K562 (cell line): ENCODE measurements around the gene OSM. TPM values are rescaled to one million over a fixed set of nuclear protein-coding genes. Genes with fewer than 3 reads are reported as not detected.

Experiments
- SMARCE1 ChIP-seq: fragments of 450-650 bp; IDR thresholded peaks from 2 replicates; pipeline ENCODE4 v1.7.1; 2016; ENCODE audit warnings: mild to moderate bottlenecking
- polyA plus RNA-seq, 8 experiments: library from polyadenylated mRNA; depleted of rRNA in 4 of 8; stranded (reverse) in 5 of 8; unstranded in 3 of 8; fragments of >200 nt; fragmentation: Nextera tagmentation in 2 of 8; fragmentation: Illumina TruSeq in 1 of 8; extraction: Ambion mirVana in 2 of 8; extraction: Trizol in 1 of 8; gene quantifications; 2 replicates each; pipeline versions ENCODE4 v1.2.1 to v1.2.3, GENCODE V29; 2011 to 2014; ENCODE audit warnings: inconsistent platforms in 1 of 8, missing spikeins in 1 of 8
- total RNA-seq, 7 experiments: library from RNA; depleted of rRNA in 6 of 7; stranded (reverse); fragments of >200 nt in 6 of 7; fragmentation: Illumina TruSeq in 2 of 7; extraction: Trizol in 2 of 7; gene quantifications; 2 replicates each; pipeline versions ENCODE4 v1.2.1 to v1.2.3, GENCODE V29; 2011 to 2021; ENCODE audit warnings: low replicate concordance in 1 of 7
- TF ChIP-seq, protein P1 (sequence below): fragments of 200-600 bp; sonication (generic); IDR thresholded peaks from one replicate; pipeline ENCODE4 v1.6.1; 2012; ENCODE audit warnings: mild to moderate bottlenecking, low read depth, low read length, inconsistent platforms

Gene OSM
- total and polyA plus RNA-seq, 9 of the 15 experiments (the other 6 are each of a cell fraction or from before 2014, with no cell fraction given), result 0.22 TPM; not detected in 8

DNA sequence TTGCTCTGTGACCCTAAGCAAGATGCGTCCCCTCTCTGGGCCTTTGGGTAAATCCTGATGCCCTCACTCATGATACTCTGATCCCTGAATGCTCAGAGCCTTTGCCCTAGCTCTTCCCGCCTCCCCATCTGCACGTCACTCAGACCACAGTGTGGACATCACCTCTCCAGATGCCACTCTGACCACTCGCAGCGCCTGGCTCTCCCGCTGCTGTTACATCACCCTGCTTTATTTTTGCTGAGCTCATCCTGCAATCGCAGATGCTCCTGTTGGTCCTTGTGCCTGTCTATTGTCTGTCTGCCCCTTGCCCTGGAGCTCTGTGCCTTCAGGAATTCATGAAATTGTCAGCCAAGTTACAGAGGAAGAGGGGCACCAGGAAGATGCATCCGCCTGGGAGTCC lies 5.5 kb downstream of the OSM start (continued):
- TF ChIP-seq, protein P1, sequence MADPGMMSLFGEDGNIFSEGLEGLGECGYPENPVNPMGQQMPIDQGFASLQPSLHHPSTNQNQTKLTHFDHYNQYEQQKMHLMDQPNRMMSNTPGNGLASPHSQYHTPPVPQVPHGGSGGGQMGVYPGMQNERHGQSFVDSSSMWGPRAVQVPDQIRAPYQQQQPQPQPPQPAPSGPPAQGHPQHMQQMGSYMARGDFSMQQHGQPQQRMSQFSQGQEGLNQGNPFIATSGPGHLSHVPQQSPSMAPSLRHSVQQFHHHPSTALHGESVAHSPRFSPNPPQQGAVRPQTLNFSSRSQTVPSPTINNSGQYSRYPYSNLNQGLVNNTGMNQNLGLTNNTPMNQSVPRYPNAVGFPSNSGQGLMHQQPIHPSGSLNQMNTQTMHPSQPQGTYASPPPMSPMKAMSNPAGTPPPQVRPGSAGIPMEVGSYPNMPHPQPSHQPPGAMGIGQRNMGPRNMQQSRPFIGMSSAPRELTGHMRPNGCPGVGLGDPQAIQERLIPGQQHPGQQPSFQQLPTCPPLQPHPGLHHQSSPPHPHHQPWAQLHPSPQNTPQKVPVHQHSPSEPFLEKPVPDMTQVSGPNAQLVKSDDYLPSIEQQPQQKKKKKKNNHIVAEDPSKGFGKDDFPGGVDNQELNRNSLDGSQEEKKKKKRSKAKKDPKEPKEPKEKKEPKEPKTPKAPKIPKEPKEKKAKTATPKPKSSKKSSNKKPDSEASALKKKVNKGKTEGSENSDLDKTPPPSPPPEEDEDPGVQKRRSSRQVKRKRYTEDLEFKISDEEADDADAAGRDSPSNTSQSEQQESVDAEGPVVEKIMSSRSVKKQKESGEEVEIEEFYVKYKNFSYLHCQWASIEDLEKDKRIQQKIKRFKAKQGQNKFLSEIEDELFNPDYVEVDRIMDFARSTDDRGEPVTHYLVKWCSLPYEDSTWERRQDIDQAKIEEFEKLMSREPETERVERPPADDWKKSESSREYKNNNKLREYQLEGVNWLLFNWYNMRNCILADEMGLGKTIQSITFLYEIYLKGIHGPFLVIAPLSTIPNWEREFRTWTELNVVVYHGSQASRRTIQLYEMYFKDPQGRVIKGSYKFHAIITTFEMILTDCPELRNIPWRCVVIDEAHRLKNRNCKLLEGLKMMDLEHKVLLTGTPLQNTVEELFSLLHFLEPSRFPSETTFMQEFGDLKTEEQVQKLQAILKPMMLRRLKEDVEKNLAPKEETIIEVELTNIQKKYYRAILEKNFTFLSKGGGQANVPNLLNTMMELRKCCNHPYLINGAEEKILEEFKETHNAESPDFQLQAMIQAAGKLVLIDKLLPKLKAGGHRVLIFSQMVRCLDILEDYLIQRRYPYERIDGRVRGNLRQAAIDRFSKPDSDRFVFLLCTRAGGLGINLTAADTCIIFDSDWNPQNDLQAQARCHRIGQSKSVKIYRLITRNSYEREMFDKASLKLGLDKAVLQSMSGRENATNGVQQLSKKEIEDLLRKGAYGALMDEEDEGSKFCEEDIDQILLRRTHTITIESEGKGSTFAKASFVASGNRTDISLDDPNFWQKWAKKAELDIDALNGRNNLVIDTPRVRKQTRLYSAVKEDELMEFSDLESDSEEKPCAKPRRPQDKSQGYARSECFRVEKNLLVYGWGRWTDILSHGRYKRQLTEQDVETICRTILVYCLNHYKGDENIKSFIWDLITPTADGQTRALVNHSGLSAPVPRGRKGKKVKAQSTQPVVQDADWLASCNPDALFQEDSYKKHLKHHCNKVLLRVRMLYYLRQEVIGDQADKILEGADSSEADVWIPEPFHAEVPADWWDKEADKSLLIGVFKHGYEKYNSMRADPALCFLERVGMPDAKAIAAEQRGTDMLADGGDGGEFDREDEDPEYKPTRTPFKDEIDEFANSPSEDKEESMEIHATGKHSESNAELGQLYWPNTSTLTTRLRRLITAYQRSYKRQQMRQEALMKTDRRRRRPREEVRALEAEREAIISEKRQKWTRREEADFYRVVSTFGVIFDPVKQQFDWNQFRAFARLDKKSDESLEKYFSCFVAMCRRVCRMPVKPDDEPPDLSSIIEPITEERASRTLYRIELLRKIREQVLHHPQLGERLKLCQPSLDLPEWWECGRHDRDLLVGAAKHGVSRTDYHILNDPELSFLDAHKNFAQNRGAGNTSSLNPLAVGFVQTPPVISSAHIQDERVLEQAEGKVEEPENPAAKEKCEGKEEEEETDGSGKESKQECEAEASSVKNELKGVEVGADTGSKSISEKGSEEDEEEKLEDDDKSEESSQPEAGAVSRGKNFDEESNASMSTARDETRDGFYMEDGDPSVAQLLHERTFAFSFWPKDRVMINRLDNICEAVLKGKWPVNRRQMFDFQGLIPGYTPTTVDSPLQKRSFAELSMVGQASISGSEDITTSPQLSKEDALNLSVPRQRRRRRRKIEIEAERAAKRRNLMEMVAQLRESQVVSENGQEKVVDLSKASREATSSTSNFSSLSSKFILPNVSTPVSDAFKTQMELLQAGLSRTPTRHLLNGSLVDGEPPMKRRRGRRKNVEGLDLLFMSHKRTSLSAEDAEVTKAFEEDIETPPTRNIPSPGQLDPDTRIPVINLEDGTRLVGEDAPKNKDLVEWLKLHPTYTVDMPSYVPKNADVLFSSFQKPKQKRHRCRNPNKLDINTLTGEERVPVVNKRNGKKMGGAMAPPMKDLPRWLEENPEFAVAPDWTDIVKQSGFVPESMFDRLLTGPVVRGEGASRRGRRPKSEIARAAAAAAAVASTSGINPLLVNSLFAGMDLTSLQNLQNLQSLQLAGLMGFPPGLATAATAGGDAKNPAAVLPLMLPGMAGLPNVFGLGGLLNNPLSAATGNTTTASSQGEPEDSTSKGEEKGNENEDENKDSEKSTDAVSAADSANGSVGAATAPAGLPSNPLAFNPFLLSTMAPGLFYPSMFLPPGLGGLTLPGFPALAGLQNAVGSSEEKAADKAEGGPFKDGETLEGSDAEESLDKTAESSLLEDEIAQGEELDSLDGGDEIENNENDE, result no peak
- TF ChIP-seq SMARCE1, result no peak
